Hematopoietic multipotent progenitor cell treated with erythropoietin and hydrocortisone succinate and interleukin-3 and kit ligand, for 6 days (in vitro differentiated cells): ENCODE measurements around the gene SLC26A4.

ENCODE experiments used
- DNase-seq: peaks from one replicate; pipeline ENCODE4 v3.0.0-alpha.2; 2015

SLC26A4 gene

GRCh38 chr7:107758667-107759066 lies 98.0 kb downstream of the SLC26A4 start:
- DNase-seq: no peak

- no peak for DNase-seq
Measured at GRCh38 chr7:107767391-107767790, 106.8 kb downstream of the SLC26A4 start.
